Hematopoietic multipotent progenitor cell treated with erythropoietin and hydrocortisone succinate and interleukin-3 and kit ligand, for 6 days (in vitro differentiated cells): Measurements from ENCODE around the gene BASP1.
"Not testable (repeated sequence)": the region's sequence is repeated elsewhere in the genome, so short reads cannot be mapped to it uniquely, and the experiment has no call there.

ENCODE experiments used
- DNase-seq: peaks from one replicate; pipeline ENCODE4 v3.0.0-alpha.2; 2015

The BASP1 gene

DNA sequence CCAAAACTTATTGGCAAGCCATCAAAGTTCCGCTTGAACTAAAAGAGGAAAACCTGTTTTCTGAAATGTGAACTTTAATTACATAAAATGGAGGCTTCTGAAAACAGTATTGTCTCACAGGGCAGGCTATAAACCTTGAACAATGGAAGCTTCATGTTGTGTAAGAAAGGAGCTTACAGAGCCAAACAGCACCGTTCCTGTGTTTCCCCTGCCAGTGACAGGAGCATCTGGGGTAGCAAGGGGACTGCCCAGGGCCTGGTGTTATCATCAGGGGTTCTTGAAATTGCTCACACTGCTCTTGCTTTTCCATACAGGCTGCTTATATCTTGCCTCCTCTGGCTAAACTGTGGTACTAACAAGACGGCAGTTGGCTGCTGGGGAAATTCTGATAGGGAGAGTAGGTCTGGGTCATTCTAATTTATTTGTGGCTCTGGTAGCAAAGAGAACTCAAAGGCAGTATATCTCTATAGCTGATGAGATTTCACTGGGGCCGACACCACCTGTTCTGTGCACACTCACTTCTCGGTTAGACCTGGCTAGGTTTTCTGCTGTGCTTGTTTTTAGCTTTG lies 40.4 kb downstream of the BASP1 start:
- DNase-seq: no peak

DNA sequence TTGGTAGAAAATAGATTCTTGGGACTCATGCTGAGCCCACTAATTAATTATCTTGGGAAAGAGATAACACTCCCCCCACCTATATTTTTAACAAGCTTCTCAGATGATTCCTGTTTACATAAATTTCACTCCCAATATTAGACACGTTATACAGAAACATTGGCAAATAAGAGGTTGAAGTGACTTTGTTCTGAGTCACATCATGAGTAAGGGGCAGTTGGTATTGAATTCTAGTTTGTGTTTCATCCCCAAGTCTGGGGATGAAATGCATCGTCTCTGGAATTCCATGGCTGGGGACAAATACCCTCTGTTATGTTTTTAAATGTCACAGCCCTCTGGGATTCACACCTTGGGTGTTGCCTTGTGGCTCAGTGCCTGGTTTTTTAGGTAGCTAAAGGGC lies 41.0 kb downstream of the BASP1 start:
- DNase-seq: no peak

- DNase-seq: not testable (repeated sequence)
These were observed 41.6 kb downstream of the BASP1 start for GRCh38 chr5:17259012-17259411.

GRCh38 chr5:17259630-17260257 lies 42.3 kb downstream of the BASP1 start:
- no peak for DNase-seq

DNA sequence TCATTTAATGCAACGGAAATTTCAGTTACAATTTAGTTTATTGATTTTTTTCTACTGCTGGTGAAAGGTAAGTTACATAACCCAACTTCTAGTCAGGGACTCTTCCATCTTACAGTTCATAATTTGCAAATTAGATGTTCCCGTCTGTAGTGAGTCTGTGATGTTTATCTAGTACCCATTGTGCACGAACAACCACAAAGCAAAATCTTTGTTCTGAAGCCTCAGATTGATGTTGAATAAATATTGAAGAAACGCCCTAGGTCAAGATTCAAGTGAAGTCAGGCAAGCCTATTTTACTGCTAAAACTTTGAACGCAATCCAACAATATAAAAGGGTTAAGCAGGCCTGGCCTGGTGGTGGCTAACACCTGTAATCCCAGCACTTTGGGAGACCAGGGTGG lies 43.1 kb downstream of the BASP1 start:
- no peak for DNase-seq

DNA sequence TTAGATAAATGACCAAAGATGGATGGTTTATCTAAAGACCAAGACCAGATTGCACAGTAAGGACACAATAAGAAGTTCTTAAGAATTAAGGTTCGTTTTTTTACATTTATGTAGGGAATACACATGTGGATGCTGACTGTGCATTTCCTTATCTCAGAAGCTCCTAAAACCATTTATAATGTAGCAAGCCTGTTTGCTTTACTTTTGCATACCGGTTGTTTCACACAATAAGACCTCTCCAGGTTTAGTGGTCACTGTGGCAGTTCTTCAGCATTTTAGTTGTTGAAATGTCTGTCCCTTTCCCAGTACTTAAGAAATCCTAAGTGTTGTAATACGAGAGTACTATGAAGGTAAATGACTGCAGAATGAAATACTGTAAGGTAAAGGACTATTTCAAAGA lies 43.6 kb downstream of the BASP1 start:
- DNase-seq: no peak

GRCh38 chr5:17265041-17265440 lies 47.6 kb downstream of the BASP1 start:
- no peak for DNase-seq

- no peak for DNase-seq
These were observed 49.7 kb downstream of the BASP1 start for GRCh38 chr5:17267106-17267505.

GRCh38 chr5:17269201-17269600 lies 51.8 kb downstream of the BASP1 start:
- DNase-seq: no peak

- DNase-seq: no peak
These were observed 54.7 kb downstream of the BASP1 start for GRCh38 chr5:17272111-17272510.

DNA sequence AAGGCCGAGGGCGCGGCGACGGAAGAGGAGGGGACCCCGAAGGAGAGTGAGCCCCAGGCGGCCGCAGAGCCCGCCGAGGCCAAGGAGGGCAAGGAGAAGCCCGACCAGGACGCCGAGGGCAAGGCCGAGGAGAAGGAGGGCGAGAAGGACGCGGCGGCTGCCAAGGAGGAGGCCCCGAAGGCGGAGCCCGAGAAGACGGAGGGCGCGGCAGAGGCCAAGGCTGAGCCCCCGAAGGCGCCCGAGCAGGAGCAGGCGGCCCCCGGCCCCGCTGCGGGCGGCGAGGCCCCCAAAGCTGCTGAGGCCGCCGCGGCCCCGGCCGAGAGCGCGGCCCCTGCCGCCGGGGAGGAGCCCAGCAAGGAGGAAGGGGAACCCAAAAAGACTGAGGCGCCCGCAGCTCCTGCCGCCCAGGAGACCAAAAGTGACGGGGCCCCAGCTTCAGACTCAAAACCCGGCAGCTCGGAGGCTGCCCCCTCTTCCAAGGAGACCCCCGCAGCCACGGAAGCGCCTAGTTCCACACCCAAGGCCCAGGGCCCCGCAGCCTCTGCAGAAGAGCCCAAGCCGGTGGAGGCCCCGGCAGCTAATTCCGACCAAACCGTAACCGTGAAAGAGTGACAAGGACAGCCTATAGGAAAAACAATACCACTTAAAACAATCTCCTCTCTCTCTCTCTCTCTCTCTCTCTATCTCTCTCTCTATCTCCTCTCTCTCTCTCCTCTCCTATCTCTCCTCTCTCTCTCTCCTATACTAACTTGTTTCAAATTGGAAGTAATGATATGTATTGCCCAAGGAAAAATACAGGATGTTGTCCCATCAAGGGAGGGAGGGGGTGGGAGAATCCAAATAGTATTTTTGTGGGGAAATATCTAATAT lies 58.1 kb downstream of the BASP1 start:
- DNase-seq: no peak

DNA sequence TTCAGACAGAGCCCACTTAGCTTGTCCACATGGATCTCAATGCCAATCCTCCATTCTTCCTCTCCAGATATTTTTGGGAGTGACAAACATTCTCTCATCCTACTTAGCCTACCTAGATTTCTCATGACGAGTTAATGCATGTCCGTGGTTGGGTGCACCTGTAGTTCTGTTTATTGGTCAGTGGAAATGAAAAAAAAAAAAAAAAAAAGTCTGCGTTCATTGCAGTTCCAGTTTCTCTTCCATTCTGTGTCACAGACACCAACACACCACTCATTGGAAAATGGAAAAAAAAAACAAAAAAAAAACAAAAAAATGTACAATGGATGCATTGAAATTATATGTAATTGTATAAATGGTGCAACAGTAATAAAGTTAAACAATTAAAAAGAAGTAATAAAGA lies 59.0 kb downstream of the BASP1 start:
- no peak for DNase-seq

DNA sequence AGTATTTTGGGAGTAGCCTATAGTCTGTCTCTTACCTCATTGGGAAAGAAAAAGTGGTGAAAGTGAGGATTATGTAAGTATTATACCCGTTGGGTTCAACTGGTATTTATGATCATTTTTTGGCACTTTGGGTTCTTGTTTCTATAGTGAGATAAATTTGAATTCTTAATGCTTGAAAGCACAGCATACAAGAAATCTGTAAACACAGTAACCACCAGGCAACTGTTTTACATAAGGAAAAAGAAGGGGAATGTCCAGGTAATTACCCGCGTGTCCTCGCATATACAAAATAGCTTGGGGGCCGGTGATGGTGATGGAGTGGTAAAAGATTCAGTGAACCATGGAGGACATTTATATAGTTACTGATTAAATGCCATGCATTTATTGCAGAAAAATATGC lies 60.5 kb downstream of the BASP1 start:
- DNase-seq: no peak

GRCh38 chr5:17278931-17279330 lies 61.5 kb downstream of the BASP1 start:
- DNase-seq: no peak

DNA sequence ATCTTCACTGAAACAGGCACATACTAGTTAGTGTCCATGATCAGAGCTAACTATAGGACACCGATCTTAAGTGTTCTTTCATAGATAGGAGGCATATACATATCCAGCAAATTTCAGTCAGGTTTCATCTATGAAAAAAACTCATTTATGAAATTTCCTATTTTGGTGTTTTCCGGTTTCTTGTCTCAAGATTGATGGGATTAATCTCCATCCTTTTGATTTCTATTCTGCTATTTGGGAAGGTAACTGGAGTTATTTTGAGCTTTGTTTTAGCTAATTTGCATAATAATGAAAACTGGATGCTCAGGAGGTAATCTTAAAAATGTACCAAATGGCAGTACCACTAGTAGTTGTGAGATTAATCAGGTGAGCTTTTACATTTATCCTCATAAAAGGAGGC lies 62.1 kb downstream of the BASP1 start:
- no peak for DNase-seq

DNA sequence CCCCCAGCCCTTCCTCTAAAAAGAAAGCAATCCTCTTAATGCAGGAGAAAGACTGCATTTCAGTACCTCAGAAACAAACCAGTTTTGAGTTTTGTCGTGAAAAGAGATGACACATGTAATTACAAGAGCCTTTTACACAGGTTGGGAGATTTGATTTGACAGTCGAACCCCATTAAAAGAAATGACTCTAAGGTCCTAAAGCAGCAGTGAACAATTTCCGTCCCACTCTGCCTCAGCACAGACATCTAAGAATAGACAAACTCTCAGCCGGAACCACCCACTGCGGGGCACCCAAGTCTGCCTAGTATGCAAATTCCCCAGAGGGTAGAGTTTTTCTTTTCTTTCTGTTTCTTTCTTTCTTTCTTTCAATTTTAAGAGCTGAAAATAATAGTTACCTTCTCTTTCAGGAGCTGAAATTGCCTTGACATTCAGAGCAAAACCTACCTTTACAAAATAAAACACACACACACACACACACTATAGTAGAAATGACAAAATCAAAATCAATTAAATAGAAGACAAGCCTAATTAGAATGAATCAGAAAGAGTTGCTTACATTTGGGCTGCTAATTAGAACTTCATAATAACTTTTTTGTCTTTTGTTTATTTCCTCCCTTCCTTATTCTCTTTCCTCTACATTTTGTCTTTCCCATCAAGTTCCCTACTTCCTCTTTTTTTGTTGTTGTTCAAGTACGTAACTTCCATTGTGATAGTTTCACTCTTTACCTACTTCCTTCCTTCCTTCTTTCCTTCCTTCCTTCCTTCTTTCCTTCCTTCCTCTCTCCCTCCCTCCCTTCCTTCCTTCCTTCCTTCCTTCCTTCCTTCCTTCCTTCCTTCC lies 65.1 kb downstream of the BASP1 start:
- no peak for DNase-seq

- DNase-seq: no peak
These were observed 65.6 kb downstream of the BASP1 start for GRCh38 chr5:17283121-17283415.

GRCh38 chr5:17287501-17288155 lies 70.2 kb downstream of the BASP1 start:
- DNase-seq: no peak

DNA sequence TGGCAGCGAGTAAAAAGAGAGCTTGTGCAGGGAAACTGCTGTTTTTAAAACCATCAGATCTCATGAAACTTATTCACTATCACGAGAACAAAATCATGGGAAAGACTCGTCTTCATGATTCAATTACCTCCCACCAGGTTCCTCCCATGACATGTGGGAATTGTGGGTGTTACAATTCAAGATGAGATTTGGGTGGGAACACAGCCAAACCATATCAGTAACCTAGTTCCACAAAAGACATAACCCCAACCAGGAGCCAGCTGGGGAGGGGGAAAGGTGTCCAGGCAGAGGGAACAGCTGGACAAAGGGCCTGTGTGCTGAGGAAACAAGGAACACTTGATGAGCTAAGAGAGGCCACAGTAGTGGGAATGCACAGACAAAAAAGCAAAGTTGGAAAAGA lies 71.1 kb downstream of the BASP1 start:
- DNase-seq: no peak

- no peak for DNase-seq
These were observed 72.5 kb downstream of the BASP1 start for GRCh38 chr5:17289681-17290539.

DNA sequence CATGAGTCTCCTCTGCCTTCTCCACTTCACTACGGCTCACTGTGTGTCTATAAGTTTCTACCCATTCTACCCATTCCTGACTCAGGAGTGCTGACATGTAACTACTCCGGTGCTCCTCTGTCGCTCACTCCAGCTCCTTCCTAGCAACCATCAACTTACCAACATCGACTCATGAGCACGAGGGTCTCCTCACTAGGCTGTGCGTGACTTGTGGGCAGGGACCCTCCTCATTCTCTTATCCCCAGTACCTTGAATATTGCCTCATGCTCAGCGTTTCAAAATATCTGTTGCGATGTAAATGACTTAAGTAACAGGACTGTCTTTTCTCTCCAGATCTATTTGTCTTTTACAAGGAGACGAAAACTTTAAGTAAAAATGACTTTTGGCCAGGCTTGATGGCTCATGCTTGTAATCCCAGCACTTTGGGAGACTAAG lies 73.1 kb downstream of the BASP1 start:
- no peak for DNase-seq

- no peak for DNase-seq
These were observed 75.1 kb downstream of the BASP1 start for GRCh38 chr5:17292434-17293015.
